ENCODE data around the gene BTLA.

BTLA gene

DNA sequence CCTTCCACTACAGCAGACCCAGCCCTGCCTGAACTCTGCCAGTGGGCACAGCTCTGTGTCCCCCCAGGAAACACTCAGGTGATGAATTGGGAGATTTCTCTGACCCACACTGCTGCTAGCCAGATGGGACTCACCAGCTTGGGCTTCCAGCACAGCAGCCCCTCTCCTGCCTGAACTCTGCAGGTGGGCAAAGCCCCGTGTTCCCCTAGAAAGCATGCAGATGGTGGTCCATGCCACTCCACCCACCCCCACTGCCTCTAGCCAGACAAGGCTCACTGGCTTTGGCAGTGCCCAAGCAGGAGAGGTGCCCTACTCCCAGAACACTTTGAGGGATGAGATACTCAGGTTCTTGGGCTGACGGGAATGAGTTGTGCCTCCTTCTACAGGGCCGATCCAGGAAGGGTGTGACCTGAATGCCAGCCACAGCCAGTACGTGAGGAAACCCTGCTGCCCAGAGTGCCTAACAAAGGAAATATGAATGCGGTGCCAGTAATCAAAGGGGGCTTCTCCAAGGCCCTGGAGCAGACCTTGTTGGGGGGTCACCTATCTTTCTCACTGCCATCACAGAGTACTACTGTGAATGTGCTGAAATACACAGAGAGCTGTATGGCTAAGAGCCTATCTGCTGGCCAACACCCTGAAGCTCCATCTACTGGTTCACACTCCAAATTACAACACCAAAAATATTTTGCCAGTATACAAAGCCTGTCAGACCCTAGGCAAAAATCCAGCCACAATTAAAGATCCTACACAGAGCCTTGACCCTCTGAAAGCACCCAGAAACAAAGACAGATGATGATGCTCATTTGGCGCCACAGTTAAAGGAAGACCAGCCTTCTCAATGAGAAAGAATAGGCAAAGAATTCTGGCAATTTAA is 61.9 kb downstream of the BTLA start:
- H3K4me2 ChIP-seq (ENCODE audit: low read length) = no peak overlapping the region
- no peaks in the 10 kb centered on the region for H3K36me3 ChIP-seq (ENCODE audit: control insufficient read depth, insufficient read depth, low read length)
- no peak overlapping the region for H3K27ac ChIP-seq
- no peak overlapping the region for H3K9ac ChIP-seq
- no peak overlapping the region for H3K4me3 ChIP-seq (ENCODE audit: low read depth, low read length)
- H2AFZ ChIP-seq = no peak overlapping the region
- no peak for TF ChIP-seq CTCF (IDR thresholded peaks at IDR 0.05)
- H3K9me3 ChIP-seq (ENCODE audit: control insufficient read depth, low read length) = no peaks in the 10 kb centered on the region
- H3K27me3 ChIP-seq (ENCODE audit: control insufficient read depth, insufficient read depth, low read length) = no peaks in the 10 kb centered on the region
- no peaks in the 10 kb centered on the region for H3K79me2 ChIP-seq
- H3K4me1 ChIP-seq = no peaks in the 10 kb centered on the region

DNA sequence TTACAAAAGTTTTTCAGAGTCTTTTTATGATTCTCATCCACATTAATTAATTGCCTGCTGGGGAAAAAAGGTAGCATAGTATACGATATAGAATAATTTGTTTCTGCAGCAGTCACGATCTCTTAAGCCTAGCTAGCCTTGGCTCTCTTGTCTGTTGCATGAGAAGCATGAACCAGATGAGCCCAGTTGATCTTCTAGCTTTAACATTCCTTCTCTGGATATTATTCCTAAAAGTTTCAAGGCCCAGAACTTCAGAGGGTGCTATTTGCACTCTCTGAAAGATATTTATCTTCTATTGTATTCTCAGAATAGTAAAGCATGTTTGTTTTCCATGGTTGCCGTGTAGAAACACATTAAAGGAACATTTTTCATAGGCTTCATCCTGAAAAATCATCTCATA is 69.3 kb downstream of the BTLA start:
- no peaks in the 10 kb centered on the region for H3K27me3 ChIP-seq (ENCODE audit: control insufficient read depth, insufficient read depth, low read length)
- no peak overlapping the region for H3K4me2 ChIP-seq (ENCODE audit: low read length)
- no peak overlapping the region for H3K27ac ChIP-seq
- no peak overlapping the region for H3K9ac ChIP-seq
- no peak overlapping the region for H3K4me3 ChIP-seq (ENCODE audit: low read depth, low read length)
- no peaks in the 10 kb centered on the region for H3K9me3 ChIP-seq (ENCODE audit: control insufficient read depth, low read length)
- no peak overlapping the region for H2AFZ ChIP-seq
- TF ChIP-seq CTCF (IDR thresholded peaks at IDR 0.05) = no peak
- H3K4me1 ChIP-seq = no peaks in the 10 kb centered on the region
- no peaks in the 10 kb centered on the region for H3K79me2 ChIP-seq
- no peaks in the 10 kb centered on the region for H3K36me3 ChIP-seq (ENCODE audit: control insufficient read depth, insufficient read depth, low read length)

- Histone ChIP-seq H3K27me3 (ENCODE audit: control insufficient read depth, insufficient read depth, low read length) (no peaks in the 10 kb centered on the region), H3K36me3 (ENCODE audit: control insufficient read depth, insufficient read depth, low read length) (no peaks in the 10 kb centered on the region), H2AFZ (no peak overlapping the region), H3K79me2 (no peaks in the 10 kb centered on the region), H3K9ac (no peak overlapping the region), H3K4me3 (ENCODE audit: low read depth, low read length) (no peak overlapping the region), H3K4me1 (no peaks in the 10 kb centered on the region), H3K27ac (no peak overlapping the region), H3K4me2 (ENCODE audit: low read length) (no peak overlapping the region), H3K9me3 (ENCODE audit: control insufficient read depth, low read length) (no peaks in the 10 kb centered on the region)
- TF ChIP-seq CTCF (IDR thresholded peaks at IDR 0.05) = no peak
These were observed 72.1 kb downstream of the BTLA start for GRCh38 chr3:112427123-112427522.

DNA sequence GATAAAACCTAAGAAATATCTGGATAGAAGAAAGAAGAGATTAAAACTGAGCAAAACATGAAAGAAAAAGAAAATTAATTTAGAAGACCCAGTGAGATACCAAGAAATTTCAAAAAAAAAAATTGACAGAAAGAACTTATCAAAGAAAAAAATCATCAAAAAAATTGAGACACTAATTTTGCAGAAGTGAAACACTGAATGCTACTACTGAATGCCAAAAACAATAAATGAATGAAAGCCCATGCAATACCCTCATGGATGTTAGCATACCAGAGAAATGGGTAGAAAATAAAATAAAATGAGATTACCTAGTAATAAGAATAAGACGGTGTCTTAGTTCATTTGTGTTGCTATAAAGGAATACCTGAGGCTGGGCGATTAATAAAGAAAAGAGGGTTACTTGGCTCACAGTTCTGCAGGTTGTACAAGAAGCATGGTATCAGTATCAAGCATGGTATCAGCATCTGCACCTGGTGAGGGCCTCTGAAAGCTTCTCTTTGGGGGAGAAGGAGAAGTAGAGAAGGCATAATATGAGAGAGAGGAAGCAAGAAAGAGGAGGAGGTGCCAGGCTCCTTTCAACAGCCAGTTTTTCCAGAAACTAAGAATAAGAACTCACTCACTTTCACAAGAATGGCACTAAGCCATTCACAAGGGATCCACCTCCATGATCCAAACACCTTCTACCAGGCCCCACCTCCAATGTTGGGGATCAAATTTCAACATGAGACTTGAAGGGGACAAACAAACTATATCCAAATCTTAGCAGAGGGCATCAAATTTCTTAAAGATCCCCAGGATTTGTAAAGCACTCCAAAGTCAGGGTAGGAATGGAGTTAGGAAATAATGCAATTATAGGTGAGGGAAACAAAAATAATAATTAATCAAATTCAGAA is 73.2 kb downstream of the BTLA start:
- no peak for TF ChIP-seq CTCF (IDR thresholded peaks at IDR 0.05)
- Histone ChIP-seq H3K27me3 (ENCODE audit: control insufficient read depth, insufficient read depth, low read length) (no peaks in the 10 kb centered on the region), H3K9me3 (ENCODE audit: control insufficient read depth, low read length) (no peaks in the 10 kb centered on the region), H2AFZ (no peak overlapping the region), H3K79me2 (no peaks in the 10 kb centered on the region), H3K9ac (no peak overlapping the region), H3K4me3 (ENCODE audit: low read depth, low read length) (no peak overlapping the region), H3K4me1 (no peaks in the 10 kb centered on the region), H3K36me3 (ENCODE audit: control insufficient read depth, insufficient read depth, low read length) (no peaks in the 10 kb centered on the region), H3K27ac (no peak overlapping the region), H3K4me2 (ENCODE audit: low read length) (no peak overlapping the region)
